ENCODE data around the gene CAPZA1.
"Not testable (repeated sequence)": the region's sequence is repeated elsewhere in the genome, so short reads cannot be mapped to it uniquely, and the experiment has no call there.

The CAPZA1 gene

GRCh38 chr1:112618114-112618720 lies 1.4 kb upstream of the CAPZA1 start:
- ATAC-seq, result peak; percentile 43; the same call in 2 of the 3 replicates

GRCh38 chr1:112618721-112619517 lies 713 bp upstream of the CAPZA1 start, which contains the start of gene ST7L:
ST7L (minus strand) TSS chr1:112619141; CDS start chr1:112619113, 28 bp downstream.
- TF ChIP-seq CSDC2 (CRISPR knock-in tag; IDR thresholded peaks at IDR 0.05) (no peak), ZC3H10 (CRISPR knock-in tag; IDR thresholded peaks at IDR 0.05) (no peak), PATZ1 (CRISPR knock-in tag; IDR thresholded peaks at IDR 0.05; ENCODE audit: borderline replicate concordance) (no peak)
- ATAC-seq, result peak; percentile 87

More at GRCh38 chr1:112618114-112618720, 1.4 kb upstream of the CAPZA1 start:
- TF ChIP-seq POU6F1 (CRISPR knock-in tag; IDR thresholded peaks at IDR 0.05; ENCODE audit: borderline replicate concordance, low read depth), result no peak
- no peak for TF ChIP-seq ZNF565 (CRISPR knock-in tag; conservative IDR thresholded peaks at IDR 0.05; ENCODE audit: low read depth)
- no peak for TF ChIP-seq TCF4 (CRISPR knock-in tag; IDR thresholded peaks at IDR 0.05; ENCODE audit: borderline replicate concordance)
- TF ChIP-seq OSR1 (CRISPR knock-in tag; IDR thresholded peaks at IDR 0.05), result no peak
- no peak for TF ChIP-seq SNAI2 (CRISPR knock-in tag; IDR thresholded peaks at IDR 0.05)
- no peak for TF ChIP-seq ZFP3 (CRISPR knock-in tag; IDR thresholded peaks at IDR 0.05)
- no peak for TF ChIP-seq BACH2 (CRISPR knock-in tag; IDR thresholded peaks at IDR 0.05; ENCODE audit: borderline replicate concordance)
- no peak for TF ChIP-seq ISL1 (CRISPR knock-in tag; IDR thresholded peaks at IDR 0.05)
- TF ChIP-seq ZC3H10 (CRISPR knock-in tag; IDR thresholded peaks at IDR 0.05), result no peak
- TF ChIP-seq ZFP30 (CRISPR knock-in tag; IDR thresholded peaks at IDR 0.05), result no peak
- no peak for TF ChIP-seq CSRNP3 (CRISPR knock-in tag; IDR thresholded peaks at IDR 0.05)
- TF ChIP-seq ESRRG (CRISPR knock-in tag; IDR thresholded peaks at IDR 0.05), result no peak
- TF ChIP-seq PATZ1 (CRISPR knock-in tag; IDR thresholded peaks at IDR 0.05; ENCODE audit: borderline replicate concordance), result no peak
- TF ChIP-seq PPARA (CRISPR knock-in tag; IDR thresholded peaks at IDR 0.05; ENCODE audit: borderline replicate concordance), result no peak
- TF ChIP-seq RARB (CRISPR knock-in tag; IDR thresholded peaks at IDR 0.05), result no peak
- no peak for TF ChIP-seq ZNF8 (CRISPR knock-in tag; IDR thresholded peaks at IDR 0.05)

GRCh38 chr1:112620377-112620695 lies 704 bp downstream of the CAPZA1 start:
- ATAC-seq, result no peak
- TF ChIP-seq BACH2 (CRISPR knock-in tag; IDR thresholded peaks at IDR 0.05; ENCODE audit: borderline replicate concordance) (no peak), TOX (CRISPR knock-in tag; IDR thresholded peaks at IDR 0.05; ENCODE audit: borderline replicate concordance) (no peak), ISL1 (CRISPR knock-in tag; IDR thresholded peaks at IDR 0.05) (no peak), SNAI2 (CRISPR knock-in tag; IDR thresholded peaks at IDR 0.05) (no peak), CREB5 (CRISPR knock-in tag; IDR thresholded peaks at IDR 0.05; ENCODE audit: low read depth) (no peak), ESRRG (CRISPR knock-in tag; IDR thresholded peaks at IDR 0.05) (no peak), CSRNP3 (CRISPR knock-in tag; IDR thresholded peaks at IDR 0.05) (no peak), PPARA (CRISPR knock-in tag; IDR thresholded peaks at IDR 0.05; ENCODE audit: borderline replicate concordance) (no peak)

GRCh38 chr1:112624493-112624892 lies 4.9 kb downstream of the CAPZA1 start:
- ATAC-seq, result not testable (repeated sequence)
